ENCODE measurements around the gene DLX3. TPM values are rescaled to one million over a fixed set of nuclear protein-coding genes. Genes with fewer than 3 reads are reported as not detected.
A peak's percentile ranks its signal among the peaks of the same experiment; 100 is the strongest.
"Not testable (repeated sequence)": the region's sequence is repeated elsewhere in the genome, so short reads cannot be mapped to it uniquely, and the experiment has no call there.

DLX3 gene
- polyA plus RNA-seq (2014; cell fraction: cytosol; rRNA removed): not detected in 2 replicates
- not detected in 2 replicates for polyA plus RNA-seq (2014; cell fraction: nucleus; rRNA removed)

GRCh38 chr17:49995055-49995738 is at the start of gene DLX3:
DLX3 (minus strand) TSS chr17:49995224; CDS start chr17:49994998, 226 bp downstream.
- DNase-seq (ENCODE audit: low spot score): peak; percentile 61

GRCh38 chr17:50044483-50044882 is 49.5 kb upstream of the DLX3 start:
- no peak for DNase-seq (ENCODE audit: low spot score)

GRCh38 chr17:50043290-50044148 is 48.5 kb upstream of the DLX3 start:
- DNase-seq (ENCODE audit: low spot score): no peak

- no peak for DNase-seq (ENCODE audit: low spot score)
Observed at GRCh38 chr17:50042211-50042610, 47.2 kb upstream of the DLX3 start.

GRCh38 chr17:50040496-50040895 is 45.5 kb upstream of the DLX3 start:
- not testable (repeated sequence) for DNase-seq (ENCODE audit: low spot score)

GRCh38 chr17:50039058-50039457 is 44.0 kb upstream of the DLX3 start:
- DNase-seq (ENCODE audit: low spot score): no peak

GRCh38 chr17:50037321-50038107 is 42.5 kb upstream of the DLX3 start:
- DNase-seq (ENCODE audit: low spot score): no peak

GRCh38 chr17:50036455-50037261 is 41.6 kb upstream of the DLX3 start:
- DNase-seq (ENCODE audit: low spot score): no peak

- no peak for DNase-seq (ENCODE audit: low spot score)
Observed at GRCh38 chr17:50035945-50036344, 40.9 kb upstream of the DLX3 start.

- DNase-seq (ENCODE audit: low spot score): no peak
Observed at GRCh38 chr17:50035421-50035879, 40.4 kb upstream of the DLX3 start.

GRCh38 chr17:50034498-50035364 is 39.7 kb upstream of the DLX3 start:
- no peak for DNase-seq (ENCODE audit: low spot score)

GRCh38 chr17:50033316-50033715 is 38.3 kb upstream of the DLX3 start:
- no peak for DNase-seq (ENCODE audit: low spot score)

GRCh38 chr17:50029185-50029584 is 34.2 kb upstream of the DLX3 start:
- no peak for DNase-seq (ENCODE audit: low spot score)

- no peak for DNase-seq (ENCODE audit: low spot score)
Observed at GRCh38 chr17:50028736-50029120, 33.7 kb upstream of the DLX3 start.

GRCh38 chr17:50027881-50028735 is 33.1 kb upstream of the DLX3 start:
- no peak for DNase-seq (ENCODE audit: low spot score)

- no peak for DNase-seq (ENCODE audit: low spot score)
Observed at GRCh38 chr17:50027172-50027880, 32.3 kb upstream of the DLX3 start.

GRCh38 chr17:50026837-50027171 is 31.8 kb upstream of the DLX3 start:
- DNase-seq (ENCODE audit: low spot score): peak; percentile 63

- no peak for DNase-seq (ENCODE audit: low spot score)
Observed at GRCh38 chr17:50026046-50026675, 31.1 kb upstream of the DLX3 start.
